Upper lobe of left lung (tissue), 6 donors: ENCODE data around the gene KRT76. TPM values are rescaled to one million over a fixed set of nuclear protein-coding genes. Genes with fewer than 3 reads are reported as not detected.
"Not testable (repeated sequence)": the region's sequence is repeated elsewhere in the genome, so short reads cannot be mapped to it uniquely, and the experiment has no call there.

Experiments
- ATAC-seq, 2 donors: fragments of 200-7000 bp; cut with Tn5 transposase; one replicate each; pipeline ENCODE4 v1.9.1; 2022; ENCODE audit warnings: mild to moderate bottlenecking in 2 of 2, moderate library complexity in 2 of 2; ENCODE audit not compliant: low FRiP score in 2 of 2
- DNase-seq, 2 donors: peaks; one replicate each; pipeline ENCODE4 v3.0.0-alpha.2; 2019 to 2020
- H3K27ac ChIP-seq, 4 donors: fragments of 200-600 bp; sonication (generic); one replicate each; pipeline ENCODE4 v1.5.1; 2016 to 2019
- H3K27me3 ChIP-seq, 4 donors: fragments of 200-600 bp; sonication (generic); one replicate each; pipeline ENCODE4 v1.5.1; 2017 to 2019
- H3K36me3 ChIP-seq, 4 donors: fragments of 200-600 bp; sonication (generic); one replicate each; pipeline ENCODE4 v1.5.1; 2016 to 2019
- H3K4me1 ChIP-seq, 4 donors: fragments of 200-600 bp; sonication (generic); one replicate each; pipeline ENCODE4 v1.5.1; 2018 to 2019
- H3K4me3 ChIP-seq, 4 donors: fragments of 200-600 bp; sonication (generic); one replicate each; pipeline ENCODE4 v1.5.1; 2017 to 2019; ENCODE audit warnings: mild to moderate bottlenecking in 2 of 4, moderate library complexity in 1 of 4
- H3K9me3 ChIP-seq, 4 donors: fragments of 200-600 bp; sonication (generic); one replicate each; pipeline ENCODE4 v1.5.1; 2018 to 2019
- EP300 ChIP-seq, 4 donors: sonication (generic); formaldehyde crosslinking; IDR thresholded peaks; one replicate each; pipeline ENCODE4 v1.5.1; 2017; ENCODE audit warnings: antibody characterized with exemption in 4 of 4, control low read depth in 2 of 4
- POLR2A ChIP-seq, 4 donors: fragments of 450-650 bp; IDR thresholded peaks; one replicate each; pipeline ENCODE4 v1.5.1; 2016 to 2017; ENCODE audit warnings: antibody characterized with exemption in 4 of 4, mild to moderate bottlenecking in 2 of 4
- POLR2AphosphoS5 ChIP-seq, 2 donors: sonication (generic); formaldehyde crosslinking; IDR thresholded peaks; one replicate each; pipeline ENCODE4 v1.5.1; 2017; ENCODE audit warnings: antibody characterized with exemption in 2 of 2
- WGBS, 2 donors: methylation state at CpG; one replicate each; pipeline ENCODE4 v1.1.5; 2017 to 2018; 5-methylcytosine and 5-hydroxymethylcytosine counted together
- total RNA-seq, 6 donors: library from RNA; depleted of rRNA in 4 of 6; stranded (reverse); fragments of >200 nt in 4 of 6; gene quantifications; one replicate each; pipeline versions ENCODE4 v1.1.0 to v1.2.1, GENCODE V29; 2016 to 2021
- TF ChIP-seq, protein P1 (sequence below), 6 experiments: fragments of 450-650 bp in 4 of 6; fragments of 200-600 bp in 2 of 6; sonication (generic) in 2 of 6; IDR thresholded peaks; one replicate each; pipeline ENCODE4 v1.5.1; 2016 to 2019; ENCODE audit warnings: antibody characterized with exemption in 6 of 6
- donor health status: DM: no; HTN: no; CAD: no; lungs with moderate emphysema.
- donor health status: DM: no; HTN: yes; CAD: no; lungs with severe emphysema.

KRT76 gene
- total RNA-seq, 6 donors from 2014 or later: not detected

DNA sequence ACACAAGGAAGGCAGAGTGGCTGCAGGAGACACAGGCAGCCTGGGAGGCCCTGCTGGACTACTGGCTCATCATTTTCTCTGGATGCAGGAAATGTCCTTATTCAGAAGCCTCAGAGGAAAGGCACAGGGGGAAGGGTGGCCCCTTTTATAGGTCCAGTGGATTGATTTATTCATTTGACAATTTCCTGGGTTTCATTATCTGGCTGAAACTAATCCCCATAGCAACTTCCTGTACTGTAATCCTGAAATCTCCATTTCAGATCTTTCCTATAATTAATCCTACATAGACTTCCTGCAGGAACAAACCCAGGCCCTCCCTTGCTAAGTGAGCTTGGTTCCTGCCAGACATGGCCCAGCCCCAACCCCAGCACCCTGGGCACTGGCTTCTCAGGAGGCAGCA is 23.0 kb downstream of the KRT76 start:
- Histone ChIP-seq H3K4me1 (no peaks in the 10 kb centered on the region), H3K4me3 (no peak overlapping the region), H3K27ac (no peak overlapping the region), H3K36me3 (no peaks in the 10 kb centered on the region), H3K27me3 (no peaks in the 10 kb centered on the region), H3K9me3 (no peaks in the 10 kb centered on the region)
- TF ChIP-seq POLR2A (IDR thresholded peaks at IDR 0.05): no peak
- no peak for TF ChIP-seq EP300 (IDR thresholded peaks at IDR 0.05)
- no peak for TF ChIP-seq POLR2AphosphoS5 (IDR thresholded peaks at IDR 0.05)
- TF ChIP-seq, protein P1, sequence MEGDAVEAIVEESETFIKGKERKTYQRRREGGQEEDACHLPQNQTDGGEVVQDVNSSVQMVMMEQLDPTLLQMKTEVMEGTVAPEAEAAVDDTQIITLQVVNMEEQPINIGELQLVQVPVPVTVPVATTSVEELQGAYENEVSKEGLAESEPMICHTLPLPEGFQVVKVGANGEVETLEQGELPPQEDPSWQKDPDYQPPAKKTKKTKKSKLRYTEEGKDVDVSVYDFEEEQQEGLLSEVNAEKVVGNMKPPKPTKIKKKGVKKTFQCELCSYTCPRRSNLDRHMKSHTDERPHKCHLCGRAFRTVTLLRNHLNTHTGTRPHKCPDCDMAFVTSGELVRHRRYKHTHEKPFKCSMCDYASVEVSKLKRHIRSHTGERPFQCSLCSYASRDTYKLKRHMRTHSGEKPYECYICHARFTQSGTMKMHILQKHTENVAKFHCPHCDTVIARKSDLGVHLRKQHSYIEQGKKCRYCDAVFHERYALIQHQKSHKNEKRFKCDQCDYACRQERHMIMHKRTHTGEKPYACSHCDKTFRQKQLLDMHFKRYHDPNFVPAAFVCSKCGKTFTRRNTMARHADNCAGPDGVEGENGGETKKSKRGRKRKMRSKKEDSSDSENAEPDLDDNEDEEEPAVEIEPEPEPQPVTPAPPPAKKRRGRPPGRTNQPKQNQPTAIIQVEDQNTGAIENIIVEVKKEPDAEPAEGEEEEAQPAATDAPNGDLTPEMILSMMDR (IDR thresholded peaks at IDR 0.05): no peak
- DNase-seq (no peak), ATAC-seq (no peak)

DNA sequence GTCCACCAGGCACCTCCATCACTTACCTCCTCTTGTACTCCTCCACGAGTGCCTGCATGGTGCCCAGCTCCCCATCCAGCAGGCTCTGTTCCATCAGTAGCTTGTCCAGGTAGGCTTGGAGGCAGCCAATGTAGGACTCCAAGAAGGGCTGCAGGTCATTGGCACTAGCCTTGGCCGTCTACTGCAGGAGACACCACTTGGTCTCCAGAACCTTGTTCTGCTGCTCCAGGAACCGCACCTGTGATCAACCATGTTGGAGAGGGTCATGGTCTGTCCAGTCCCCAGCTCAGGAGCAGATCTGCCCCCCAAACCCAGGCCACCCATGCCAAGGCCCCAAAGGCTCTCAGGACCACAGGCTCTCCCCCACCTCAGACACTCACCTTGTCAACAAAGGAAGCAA is 23.9 kb downstream of the KRT76 start:
- WGBS, 2 donors: 78 to 89% methylated on average over 2 to 3 of the region's 3 CpGs
- Histone ChIP-seq H3K4me3 (no peak overlapping the region), H3K9me3 (no peaks in the 10 kb centered on the region), H3K4me1 (no peaks in the 10 kb centered on the region), H3K27ac (no peak overlapping the region), H3K27me3 (no peaks in the 10 kb centered on the region), H3K36me3 (no peaks in the 10 kb centered on the region)
- no peak for TF ChIP-seq POLR2A (IDR thresholded peaks at IDR 0.05)
- TF ChIP-seq EP300 (IDR thresholded peaks at IDR 0.05): no peak
- TF ChIP-seq POLR2AphosphoS5 (IDR thresholded peaks at IDR 0.05): no peak
- TF ChIP-seq, protein P1 (IDR thresholded peaks at IDR 0.05): no peak
- DNase-seq (no peak), ATAC-seq (no peak)

DNA sequence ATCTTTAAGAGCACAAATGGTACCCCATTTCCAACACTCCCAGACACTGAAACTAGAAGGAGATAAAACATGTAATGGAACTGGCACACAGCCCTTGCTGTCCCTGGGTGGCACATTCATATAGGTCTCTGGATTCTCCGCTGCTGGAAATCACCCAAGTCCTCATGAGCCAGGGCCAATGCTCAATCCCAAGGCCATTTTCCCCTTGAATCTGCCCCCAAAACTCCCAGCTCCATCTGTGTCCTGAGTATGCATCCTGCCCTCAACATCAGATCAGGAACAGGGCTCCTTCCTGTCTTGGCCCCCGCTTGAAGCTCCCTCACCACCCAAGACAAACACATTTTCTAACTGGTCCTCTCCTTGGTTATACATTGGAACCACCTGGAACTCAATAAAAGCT is 24.6 kb downstream of the KRT76 start:
- Histone ChIP-seq H3K4me1 (no peaks in the 10 kb centered on the region), H3K9me3 (no peaks in the 10 kb centered on the region), H3K27ac (no peak overlapping the region), H3K36me3 (no peaks in the 10 kb centered on the region), H3K27me3 (no peaks in the 10 kb centered on the region), H3K4me3 (no peak overlapping the region)
- ATAC-seq (no peak), DNase-seq (no peak)
- 75 to 83% methylated on average over 2 of the region's 2 CpGs for WGBS, 2 donors
- TF ChIP-seq POLR2A (IDR thresholded peaks at IDR 0.05): no peak
- TF ChIP-seq, protein P1 (IDR thresholded peaks at IDR 0.05): no peak
- TF ChIP-seq POLR2AphosphoS5 (IDR thresholded peaks at IDR 0.05): no peak
- TF ChIP-seq EP300 (IDR thresholded peaks at IDR 0.05): no peak

DNA sequence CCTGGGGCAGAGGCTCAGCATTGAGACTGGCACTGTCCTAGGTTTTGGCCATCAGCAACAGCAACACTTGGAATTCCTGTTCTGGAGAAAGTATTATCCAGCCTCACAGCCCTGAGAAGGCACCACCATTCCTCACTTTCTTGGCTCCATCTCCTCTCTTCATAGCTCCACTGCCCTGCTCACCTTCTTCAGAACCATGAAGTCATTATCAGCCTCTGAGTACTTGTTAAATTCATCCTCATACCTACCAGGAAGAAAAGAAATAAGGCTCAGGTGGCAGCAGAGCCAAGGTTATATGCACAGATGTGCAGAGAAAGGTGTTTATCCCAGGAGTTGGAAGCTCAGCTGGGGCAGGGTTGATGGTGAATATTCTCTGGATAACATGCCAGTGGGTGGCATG is 25.4 kb downstream of the KRT76 start:
- H3K4me3 ChIP-seq: no peak overlapping the region
- DNase-seq (no peak), ATAC-seq (no peak)
- H3K36me3 ChIP-seq: no peaks in the 10 kb centered on the region
- H3K27me3 ChIP-seq: no peaks in the 10 kb centered on the region
- no peak for TF ChIP-seq POLR2AphosphoS5 (IDR thresholded peaks at IDR 0.05)
- TF ChIP-seq, protein P1 (IDR thresholded peaks at IDR 0.05): no peak
- TF ChIP-seq POLR2A (IDR thresholded peaks at IDR 0.05): no peak
- no peak for TF ChIP-seq EP300 (IDR thresholded peaks at IDR 0.05)
- no peak overlapping the region for H3K27ac ChIP-seq
- H3K9me3 ChIP-seq: no peaks in the 10 kb centered on the region
- H3K4me1 ChIP-seq: no peaks in the 10 kb centered on the region

DNA sequence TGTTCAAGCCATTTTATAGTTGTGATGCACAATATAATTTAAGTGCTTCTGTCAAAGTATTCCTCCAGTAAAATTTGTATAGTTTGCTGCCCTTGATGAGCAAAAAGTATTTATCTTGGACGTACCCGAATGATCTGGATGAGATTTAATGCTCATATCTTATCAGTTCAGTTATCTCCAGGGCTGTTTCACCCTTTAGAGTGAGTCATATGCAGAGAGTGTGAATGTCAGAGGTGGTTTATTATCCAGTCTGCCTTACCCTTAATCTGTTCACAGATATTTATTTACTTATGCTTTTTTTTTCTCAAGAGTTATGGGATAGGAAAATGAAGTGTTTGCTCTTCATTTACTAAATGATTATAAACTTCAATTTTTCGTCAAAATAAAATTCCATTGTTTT is 26.6 kb downstream of the KRT76 start:
- WGBS, 2 donors: 46 to 57% methylated on average over 3 of the region's 3 CpGs
- H3K4me3 ChIP-seq, ATAC-seq, DNase-seq, H3K27ac ChIP-seq, H3K9me3 ChIP-seq, H3K4me1 ChIP-seq, H3K27me3 ChIP-seq, H3K36me3 ChIP-seq: not testable (repeated sequence)
